Measurements from ENCODE around the gene BCL11A.

DNA sequence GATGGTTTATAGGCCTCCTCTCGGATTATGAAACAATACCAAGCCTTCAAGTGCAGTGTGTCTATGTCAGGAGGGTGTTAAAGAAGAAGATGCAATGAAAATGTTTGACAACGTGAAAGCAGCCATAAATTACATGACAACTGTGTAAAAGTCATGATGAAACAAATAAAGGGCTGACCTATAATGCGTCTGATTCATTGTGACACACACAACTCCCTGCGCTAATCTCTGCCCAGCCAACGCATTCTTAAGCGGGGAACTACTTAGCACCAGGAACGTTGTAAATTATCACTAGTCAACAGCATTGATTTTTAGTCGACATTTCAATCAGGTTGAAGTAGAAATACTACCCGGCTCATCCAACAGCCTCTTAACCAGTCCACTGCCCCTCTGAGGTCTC lies 26.8 kb downstream of the BCL11A start:
- TF ChIP-seq ATF7 (IDR thresholded peaks at IDR 0.05), result no peak
- no peak for TF ChIP-seq ATF7 (CRISPR knock-in tag; IDR thresholded peaks at IDR 0.05)
- TF ChIP-seq, protein P1, sequence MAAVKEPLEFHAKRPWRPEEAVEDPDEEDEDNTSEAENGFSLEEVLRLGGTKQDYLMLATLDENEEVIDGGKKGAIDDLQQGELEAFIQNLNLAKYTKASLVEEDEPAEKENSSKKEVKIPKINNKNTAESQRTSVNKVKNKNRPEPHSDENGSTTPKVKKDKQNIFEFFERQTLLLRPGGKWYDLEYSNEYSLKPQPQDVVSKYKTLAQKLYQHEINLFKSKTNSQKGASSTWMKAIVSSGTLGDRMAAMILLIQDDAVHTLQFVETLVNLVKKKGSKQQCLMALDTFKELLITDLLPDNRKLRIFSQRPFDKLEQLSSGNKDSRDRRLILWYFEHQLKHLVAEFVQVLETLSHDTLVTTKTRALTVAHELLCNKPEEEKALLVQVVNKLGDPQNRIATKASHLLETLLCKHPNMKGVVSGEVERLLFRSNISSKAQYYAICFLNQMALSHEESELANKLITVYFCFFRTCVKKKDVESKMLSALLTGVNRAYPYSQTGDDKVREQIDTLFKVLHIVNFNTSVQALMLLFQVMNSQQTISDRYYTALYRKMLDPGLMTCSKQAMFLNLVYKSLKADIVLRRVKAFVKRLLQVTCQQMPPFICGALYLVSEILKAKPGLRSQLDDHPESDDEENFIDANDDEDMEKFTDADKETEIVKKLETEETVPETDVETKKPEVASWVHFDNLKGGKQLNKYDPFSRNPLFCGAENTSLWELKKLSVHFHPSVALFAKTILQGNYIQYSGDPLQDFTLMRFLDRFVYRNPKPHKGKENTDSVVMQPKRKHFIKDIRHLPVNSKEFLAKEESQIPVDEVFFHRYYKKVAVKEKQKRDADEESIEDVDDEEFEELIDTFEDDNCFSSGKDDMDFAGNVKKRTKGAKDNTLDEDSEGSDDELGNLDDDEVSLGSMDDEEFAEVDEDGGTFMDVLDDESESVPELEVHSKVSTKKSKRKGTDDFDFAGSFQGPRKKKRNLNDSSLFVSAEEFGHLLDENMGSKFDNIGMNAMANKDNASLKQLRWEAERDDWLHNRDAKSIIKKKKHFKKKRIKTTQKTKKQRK (IDR thresholded peaks at IDR 0.05; ENCODE audit: low read length), result no peak
- TF ChIP-seq RELA (CRISPR knock-in tag; IDR thresholded peaks at IDR 0.05), result no peak
- TF ChIP-seq BRCA1 (CRISPR knock-in tag; IDR thresholded peaks at IDR 0.05), result no peak
- TF ChIP-seq THAP11 (CRISPR knock-in tag; IDR thresholded peaks at IDR 0.05), result no peak
- no peak for TF ChIP-seq ZNF563 (CRISPR knock-in tag; IDR thresholded peaks at IDR 0.05)
- TF ChIP-seq MAFK (conservative IDR thresholded peaks at IDR 0.05 in 1 of 2, IDR thresholded peaks at IDR 0.05 in 1 of 2; ENCODE audit: low read length in 2 of 2), result no peak
- no peak for TF ChIP-seq ZNF660 (CRISPR knock-in tag; IDR thresholded peaks at IDR 0.05; ENCODE audit: borderline replicate concordance, low read depth)
- TF ChIP-seq ZFP37 (CRISPR knock-in tag; IDR thresholded peaks at IDR 0.05; ENCODE audit: borderline replicate concordance), result no peak
- no peak for TF ChIP-seq SMARCC2 (IDR thresholded peaks at IDR 0.05)
- TF ChIP-seq, protein P2, sequence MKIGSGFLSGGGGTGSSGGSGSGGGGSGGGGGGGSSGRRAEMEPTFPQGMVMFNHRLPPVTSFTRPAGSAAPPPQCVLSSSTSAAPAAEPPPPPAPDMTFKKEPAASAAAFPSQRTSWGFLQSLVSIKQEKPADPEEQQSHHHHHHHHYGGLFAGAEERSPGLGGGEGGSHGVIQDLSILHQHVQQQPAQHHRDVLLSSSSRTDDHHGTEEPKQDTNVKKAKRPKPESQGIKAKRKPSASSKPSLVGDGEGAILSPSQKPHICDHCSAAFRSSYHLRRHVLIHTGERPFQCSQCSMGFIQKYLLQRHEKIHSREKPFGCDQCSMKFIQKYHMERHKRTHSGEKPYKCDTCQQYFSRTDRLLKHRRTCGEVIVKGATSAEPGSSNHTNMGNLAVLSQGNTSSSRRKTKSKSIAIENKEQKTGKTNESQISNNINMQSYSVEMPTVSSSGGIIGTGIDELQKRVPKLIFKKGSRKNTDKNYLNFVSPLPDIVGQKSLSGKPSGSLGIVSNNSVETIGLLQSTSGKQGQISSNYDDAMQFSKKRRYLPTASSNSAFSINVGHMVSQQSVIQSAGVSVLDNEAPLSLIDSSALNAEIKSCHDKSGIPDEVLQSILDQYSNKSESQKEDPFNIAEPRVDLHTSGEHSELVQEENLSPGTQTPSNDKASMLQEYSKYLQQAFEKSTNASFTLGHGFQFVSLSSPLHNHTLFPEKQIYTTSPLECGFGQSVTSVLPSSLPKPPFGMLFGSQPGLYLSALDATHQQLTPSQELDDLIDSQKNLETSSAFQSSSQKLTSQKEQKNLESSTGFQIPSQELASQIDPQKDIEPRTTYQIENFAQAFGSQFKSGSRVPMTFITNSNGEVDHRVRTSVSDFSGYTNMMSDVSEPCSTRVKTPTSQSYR (CRISPR knock-in tag; IDR thresholded peaks at IDR 0.05; ENCODE audit: borderline replicate concordance), result no peak
- no peak for TF ChIP-seq RAD21 (CRISPR knock-in tag; IDR thresholded peaks at IDR 0.05)
- no peak for TF ChIP-seq CBX5 (CRISPR knock-in tag; IDR thresholded peaks at IDR 0.05; ENCODE audit: borderline replicate concordance)

Data from HepG2 (cell line).